Thyroid gland (tissue), 4 donors: ENCODE results near the gene AQP5. TPM values are rescaled to one million over a fixed set of nuclear protein-coding genes. Genes with fewer than 3 reads are reported as not detected.

ENCODE experiments used
- DNase-seq, 2 donors: peaks; one replicate each; pipeline ENCODE4 v3.0.0-alpha.2; 2019
- H3K27ac ChIP-seq, 3 donors: fragments of 200-600 bp; sonication (generic); 1 replicate in 2 of 3; 2 replicates in 1 of 3; pipeline ENCODE4 v1.5.1; 2016 to 2019; ENCODE audit warnings: mild to moderate bottlenecking in 1 of 3, moderate library complexity in 1 of 3
- H3K27me3 ChIP-seq: fragments of 200-600 bp; sonication (generic); one replicate; pipeline ENCODE4 v1.5.1; 2019
- H3K36me3 ChIP-seq, 2 donors: fragments of 200-600 bp; sonication (generic); one replicate each; pipeline ENCODE4 v1.5.1; 2016 to 2019
- H3K4me1 ChIP-seq, 2 donors: fragments of 200-600 bp; sonication (generic); one replicate each; pipeline ENCODE4 v1.5.1; 2017 to 2019
- H3K4me3 ChIP-seq, 3 donors: fragments of 200-600 bp; sonication (generic); replicated peaks in 1 of 3; 1 replicate in 2 of 3; 2 replicates in 1 of 3; pipeline ENCODE4 v1.5.1; 2016; ENCODE audit warnings: mild to moderate bottlenecking in 1 of 3
- H3K9me3 ChIP-seq: fragments of 200-600 bp; sonication (generic); one replicate; pipeline ENCODE4 v1.5.1; 2017
- CTCF ChIP-seq, 6 experiments: fragments of 200-600 bp in 3 of 6; fragments of 450-650 bp in 3 of 6; sonication (generic) in 3 of 6; IDR thresholded peaks; one replicate each; pipeline ENCODE4 v1.5.1; 2016 to 2019; ENCODE audit warnings: antibody characterized with exemption in 6 of 6, mild to moderate bottlenecking in 2 of 6, inconsistent platforms in 1 of 6, moderate library complexity in 1 of 6
- POLR2A ChIP-seq, 2 donors: fragments of 450-650 bp; IDR thresholded peaks; one replicate each; pipeline ENCODE4 v1.6.1; 2017; ENCODE audit warnings: antibody characterized with exemption in 2 of 2, mild to moderate bottlenecking in 2 of 2, moderate library complexity in 1 of 2
- WGBS, 2 donors: methylation state at CpG; one replicate each; pipeline ENCODE4 v1.1.5; 2017; 5-methylcytosine and 5-hydroxymethylcytosine counted together
- intact Hi-C: fragments of 100-400 bp; cut with DNase I; formaldehyde crosslinking; loops from one replicate; pipeline ENCODE4 v1.15.1; 2023
- total RNA-seq, 4 donors: library from RNA; depleted of rRNA; stranded (reverse); fragments of >200 nt; gene quantifications; one replicate each; pipeline ENCODE4 v1.2.3, GENCODE V29; 2016

The AQP5 gene
- total RNA-seq, 4 donors from 2014 or later = 1.1 to 3.5 (median 2.0) TPM; not detected in 1

GRCh38 chr12:49943625-49943960, 18.1 kb upstream of the AQP5 start:
- no peaks in the 10 kb centered on the region for H3K36me3 ChIP-seq
- TF ChIP-seq POLR2A (IDR thresholded peaks at IDR 0.05) (no peak), CTCF (IDR thresholded peaks at IDR 0.05) (no peak)
- no peak overlapping the region for H3K4me3 ChIP-seq
- no peaks in the 10 kb centered on the region for H3K27me3 ChIP-seq
- intact Hi-C loops = no loop called here
- DNase-seq = no peak
- WGBS, 2 donors = 88 to 94% methylated on average over 1 of the region's 1 CpG
- H3K9me3 ChIP-seq = no peaks in the 10 kb centered on the region
- H3K4me1 ChIP-seq = peaks cover 8 to 25% of the 10 kb centered on the region in 2 donors
- no peak overlapping the region for H3K27ac ChIP-seq

- no peak for DNase-seq
- Histone ChIP-seq H3K4me3 (no peak overlapping the region), H3K4me1 (peaks cover 8 to 25% of the 10 kb centered on the region in 2 donors), H3K9me3 (no peaks in the 10 kb centered on the region), H3K27me3 (no peaks in the 10 kb centered on the region), H3K27ac (no peak overlapping the region), H3K36me3 (no peaks in the 10 kb centered on the region)
- TF ChIP-seq CTCF (IDR thresholded peaks at IDR 0.05) (no peak), POLR2A (IDR thresholded peaks at IDR 0.05) (no peak)
- intact Hi-C loops = no loop called here
- 94 to 97% methylated on average over 5 of the region's 5 CpGs for WGBS, 2 donors
Observed at GRCh38 chr12:49944046-49944445, 17.6 kb upstream of the AQP5 start.

- H3K4me3 ChIP-seq = no peak overlapping the region
- H3K9me3 ChIP-seq = no peaks in the 10 kb centered on the region
- no peaks in the 10 kb centered on the region for H3K36me3 ChIP-seq
- H3K4me1 ChIP-seq = peaks cover 8 to 25% of the 10 kb centered on the region in 2 donors
- 95 to 100% methylated on average over 3 of the region's 3 CpGs for WGBS, 2 donors
- no peaks in the 10 kb centered on the region for H3K27me3 ChIP-seq
- TF ChIP-seq POLR2A (IDR thresholded peaks at IDR 0.05) = no peak
- no peak for TF ChIP-seq CTCF (IDR thresholded peaks at IDR 0.05)
- no peak overlapping the region for H3K27ac ChIP-seq
- DNase-seq = no peak
- intact Hi-C loops = no loop called here
Observed at GRCh38 chr12:49944718-49945117, 17.0 kb upstream of the AQP5 start.

GRCh38 chr12:49945394-49946080, 16.1 kb upstream of the AQP5 start:
- peak overlapping the region in 1 of 3 donors; percentile 50 for H3K27ac ChIP-seq
- H3K4me3 ChIP-seq = no peak overlapping the region
- H3K27me3 ChIP-seq = no peaks in the 10 kb centered on the region
- WGBS, 2 donors = 14% methylated on average over 28 of the region's 28 CpGs
- H3K9me3 ChIP-seq = no peaks in the 10 kb centered on the region
- peak; percentile 41 to 92 (median 65) for TF ChIP-seq CTCF (IDR thresholded peaks at IDR 0.05)
- no peak for TF ChIP-seq POLR2A (IDR thresholded peaks at IDR 0.05)
- H3K36me3 ChIP-seq = no peaks in the 10 kb centered on the region
- peak; percentile 75 to 81 for DNase-seq
- H3K4me1 ChIP-seq = peaks cover 8 to 25% of the 10 kb centered on the region in 2 donors
- intact Hi-C loops = no loop called here

- no peak overlapping the region for H3K27ac ChIP-seq
- WGBS, 2 donors = 88 to 89% methylated on average over 9 of the region's 9 CpGs
- DNase-seq = no peak
- TF ChIP-seq CTCF (IDR thresholded peaks at IDR 0.05) (no peak), POLR2A (IDR thresholded peaks at IDR 0.05) (no peak)
- H3K36me3 ChIP-seq = no peaks in the 10 kb centered on the region
- H3K4me1 ChIP-seq = peaks cover 8 to 25% of the 10 kb centered on the region in 2 donors
- no peaks in the 10 kb centered on the region for H3K9me3 ChIP-seq
- no peaks in the 10 kb centered on the region for H3K27me3 ChIP-seq
- no peak overlapping the region for H3K4me3 ChIP-seq
- intact Hi-C loops = no loop called here
Observed at GRCh38 chr12:49946086-49946485, 15.6 kb upstream of the AQP5 start.
